Prostate gland (tissue), 2 donors: ENCODE measurements around the gene L3MBTL4. TPM values are rescaled to one million over a fixed set of nuclear protein-coding genes. Genes with fewer than 3 reads are reported as not detected.

Experiments used
- DNase-seq: peaks from one replicate; pipeline ENCODE4 v3.0.0-alpha.2; 2019; ENCODE audit warnings: low spot score
- H3K27ac ChIP-seq, 2 donors: fragments of 200-600 bp; sonication (generic); 2 replicates each; pipeline ENCODE4 v1.5.1; 2017 to 2019
- H3K27me3 ChIP-seq: fragments of 200-600 bp; sonication (generic); replicated peaks from 2 replicates; pipeline ENCODE4 v1.5.1; 2019; ENCODE audit not compliant: insufficient read depth
- H3K36me3 ChIP-seq, 2 donors: fragments of 200-600 bp; sonication (generic); 1 replicate in 1 of 2; 2 replicates in 1 of 2; pipeline versions ENCODE4 v1.5.1 to v1.8.1; 2017 to 2019
- H3K4me1 ChIP-seq: fragments of 200-600 bp; sonication (generic); replicated peaks from 2 replicates; pipeline ENCODE4 v1.5.1; 2019
- H3K4me3 ChIP-seq, 2 donors: fragments of 200-600 bp; sonication (generic); 2 replicates each; pipeline ENCODE4 v1.5.1; 2017 to 2019
- H3K9me3 ChIP-seq: fragments of 200-600 bp; sonication (generic); 2 replicates; pipeline ENCODE4 v1.5.1; 2017
- CTCF ChIP-seq, 4 experiments: fragments of 200-600 bp in 2 of 4; fragments of 450-650 bp in 2 of 4; sonication (generic) in 2 of 4; IDR thresholded peaks; 1 replicate in 3 of 4; 2 replicates in 1 of 4; pipeline ENCODE4 v1.5.1; 2016 to 2019; ENCODE audit warnings: antibody characterized with exemption in 4 of 4, mild to moderate bottlenecking in 2 of 4, moderate library complexity in 2 of 4
- POLR2A ChIP-seq: fragments of 450-650 bp; IDR thresholded peaks from one replicate; pipeline ENCODE4 v1.6.1; 2016; ENCODE audit warnings: antibody characterized with exemption, mild to moderate bottlenecking
- POLR2AphosphoS5 ChIP-seq: sonication (generic); formaldehyde crosslinking; IDR thresholded peaks from one replicate; pipeline ENCODE4 v1.6.1; 2017; ENCODE audit warnings: antibody characterized with exemption
- WGBS: methylation state at CpG from one replicate; pipeline ENCODE4 v1.1.5; 2018; 5-methylcytosine and 5-hydroxymethylcytosine counted together
- intact Hi-C: fragments of 100-400 bp; cut with DNase I; formaldehyde crosslinking; loops from one replicate; pipeline ENCODE4 v1.14.2; 2022
- total RNA-seq, 2 donors: library from RNA; depleted of rRNA; stranded (reverse); fragments of >200 nt; gene quantifications; one replicate each; pipeline ENCODE4 v1.1.0, GENCODE V29; 2016

The L3MBTL4 gene
- total RNA-seq, 2 donors from 2014 or later = 3.5 to 20.5 TPM

- TF ChIP-seq CTCF (IDR thresholded peaks at IDR 0.05) = no peak
- TF ChIP-seq POLR2A = no peak
- TF ChIP-seq POLR2AphosphoS5 = no peak
- 42% methylated on average over 2 of the region's 2 CpGs for WGBS
- no peaks in the 10 kb centered on the region for H3K27me3 ChIP-seq
- intact Hi-C loops = no loop called here
- H3K4me3 ChIP-seq = no peak overlapping the region
- no peak for DNase-seq
- no peaks in the 10 kb centered on the region for H3K36me3 ChIP-seq
- no peak overlapping the region for H3K27ac ChIP-seq
- H3K9me3 ChIP-seq = no peaks in the 10 kb centered on the region
- no peaks in the 10 kb centered on the region for H3K4me1 ChIP-seq
Measured at GRCh38 chr18:5948237-5948636, 466.5 kb downstream of the L3MBTL4 start.

GRCh38 chr18:5944448-5944847 is 470.3 kb downstream of the L3MBTL4 start:
- 85% methylated on average over 3 of the region's 3 CpGs for WGBS
- intact Hi-C loops = no loop called here
- no peaks in the 10 kb centered on the region for H3K4me1 ChIP-seq
- no peaks in the 10 kb centered on the region for H3K27me3 ChIP-seq
- no peaks in the 10 kb centered on the region for H3K9me3 ChIP-seq
- no peak overlapping the region for H3K27ac ChIP-seq
- TF ChIP-seq POLR2A (no peak), CTCF (IDR thresholded peaks at IDR 0.05) (no peak)
- no peak for DNase-seq
- H3K4me3 ChIP-seq = no peak overlapping the region
- H3K36me3 ChIP-seq = no peaks in the 10 kb centered on the region

GRCh38 chr18:5943514-5943913 is 471.2 kb downstream of the L3MBTL4 start:
- H3K27ac ChIP-seq = no peak overlapping the region
- intact Hi-C loops = no loop called here
- H3K4me3 ChIP-seq = no peak overlapping the region
- H3K27me3 ChIP-seq = no peaks in the 10 kb centered on the region
- no peak for DNase-seq
- WGBS = 56% methylated on average over 5 of the region's 5 CpGs
- H3K36me3 ChIP-seq = no peaks in the 10 kb centered on the region
- no peaks in the 10 kb centered on the region for H3K9me3 ChIP-seq
- no peaks in the 10 kb centered on the region for H3K4me1 ChIP-seq
- TF ChIP-seq POLR2AphosphoS5 (no peak), CTCF (IDR thresholded peaks at IDR 0.05) (no peak), POLR2A (no peak)

GRCh38 chr18:5942591-5942990 is 472.1 kb downstream of the L3MBTL4 start:
- no peaks in the 10 kb centered on the region for H3K9me3 ChIP-seq
- intact Hi-C loops = no loop called here
- 65% methylated on average over 6 of the region's 6 CpGs for WGBS
- no peak overlapping the region for H3K4me3 ChIP-seq
- H3K4me1 ChIP-seq = no peaks in the 10 kb centered on the region
- TF ChIP-seq POLR2A = no peak
- no peak for TF ChIP-seq CTCF (IDR thresholded peaks at IDR 0.05)
- TF ChIP-seq POLR2AphosphoS5 = no peak
- H3K27ac ChIP-seq = no peak overlapping the region
- H3K27me3 ChIP-seq = no peaks in the 10 kb centered on the region
- no peaks in the 10 kb centered on the region for H3K36me3 ChIP-seq
- no peak for DNase-seq

GRCh38 chr18:5941890-5942289 is 472.8 kb downstream of the L3MBTL4 start:
- intact Hi-C loops = no loop called here
- Histone ChIP-seq H3K36me3 (no peaks in the 10 kb centered on the region), H3K4me3 (no peak overlapping the region), H3K27ac (no peak overlapping the region), H3K4me1 (no peaks in the 10 kb centered on the region), H3K27me3 (no peaks in the 10 kb centered on the region), H3K9me3 (no peaks in the 10 kb centered on the region)
- TF ChIP-seq POLR2AphosphoS5 = no peak
- TF ChIP-seq CTCF (IDR thresholded peaks at IDR 0.05) = no peak
- no peak for TF ChIP-seq POLR2A
- 19% methylated on average over 3 of the region's 3 CpGs for WGBS
- DNase-seq = no peak
